ENCODE data around the gene SLC9A4.

The SLC9A4 gene

DNA sequence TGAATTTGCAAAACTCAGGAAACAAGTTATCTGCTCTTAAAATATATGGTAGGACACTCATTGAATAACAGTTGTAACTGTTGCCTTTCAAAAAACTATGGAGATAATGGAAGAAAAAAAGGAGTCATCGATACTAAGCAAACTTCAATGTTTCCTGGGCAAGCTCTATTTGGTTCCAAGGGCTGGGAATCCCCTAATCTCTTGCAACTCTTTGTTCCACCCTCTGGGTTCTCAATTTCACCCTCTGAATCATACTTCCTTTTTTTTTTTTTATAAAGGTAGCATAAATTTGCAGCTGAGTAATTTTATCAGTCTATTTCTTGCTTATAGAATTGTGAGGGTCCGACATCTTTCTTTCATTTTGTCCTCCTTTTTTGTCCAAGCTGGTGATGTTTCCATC, 36.7 kb downstream of the SLC9A4 start:
- ATAC-seq: no peak
- no peak for TF ChIP-seq RARB (CRISPR knock-in tag; IDR thresholded peaks at IDR 0.05)
- no peak for TF ChIP-seq ZFP3 (CRISPR knock-in tag; IDR thresholded peaks at IDR 0.05)
- TF ChIP-seq ESRRG (CRISPR knock-in tag; IDR thresholded peaks at IDR 0.05): no peak
- no peak for TF ChIP-seq ZNF8 (CRISPR knock-in tag; IDR thresholded peaks at IDR 0.05)
- TF ChIP-seq BACH2 (CRISPR knock-in tag; IDR thresholded peaks at IDR 0.05; ENCODE audit: borderline replicate concordance): no peak
- TF ChIP-seq OSR1 (CRISPR knock-in tag; IDR thresholded peaks at IDR 0.05): no peak
- no peak for TF ChIP-seq PATZ1 (CRISPR knock-in tag; IDR thresholded peaks at IDR 0.05; ENCODE audit: borderline replicate concordance)
- no peak for TF ChIP-seq CSDC2 (CRISPR knock-in tag; IDR thresholded peaks at IDR 0.05)
- no peak for TF ChIP-seq ZNF70 (CRISPR knock-in tag; IDR thresholded peaks at IDR 0.05)
- no peak for TF ChIP-seq TOX (CRISPR knock-in tag; IDR thresholded peaks at IDR 0.05; ENCODE audit: borderline replicate concordance)
- TF ChIP-seq ARNTL (CRISPR knock-in tag; IDR thresholded peaks at IDR 0.05; ENCODE audit: borderline replicate concordance, low read depth): no peak
- TF ChIP-seq ZNF565 (CRISPR knock-in tag; conservative IDR thresholded peaks at IDR 0.05; ENCODE audit: low read depth): no peak
- TF ChIP-seq GLIS3 (CRISPR knock-in tag; IDR thresholded peaks at IDR 0.05): no peak
- no peak for TF ChIP-seq ZC3H10 (CRISPR knock-in tag; IDR thresholded peaks at IDR 0.05)
- TF ChIP-seq CREB5 (CRISPR knock-in tag; IDR thresholded peaks at IDR 0.05; ENCODE audit: low read depth): no peak
- no peak for TF ChIP-seq PPARA (CRISPR knock-in tag; IDR thresholded peaks at IDR 0.05; ENCODE audit: borderline replicate concordance)
- no peak for TF ChIP-seq TCF4 (CRISPR knock-in tag; IDR thresholded peaks at IDR 0.05; ENCODE audit: borderline replicate concordance)
- TF ChIP-seq, protein P1, sequence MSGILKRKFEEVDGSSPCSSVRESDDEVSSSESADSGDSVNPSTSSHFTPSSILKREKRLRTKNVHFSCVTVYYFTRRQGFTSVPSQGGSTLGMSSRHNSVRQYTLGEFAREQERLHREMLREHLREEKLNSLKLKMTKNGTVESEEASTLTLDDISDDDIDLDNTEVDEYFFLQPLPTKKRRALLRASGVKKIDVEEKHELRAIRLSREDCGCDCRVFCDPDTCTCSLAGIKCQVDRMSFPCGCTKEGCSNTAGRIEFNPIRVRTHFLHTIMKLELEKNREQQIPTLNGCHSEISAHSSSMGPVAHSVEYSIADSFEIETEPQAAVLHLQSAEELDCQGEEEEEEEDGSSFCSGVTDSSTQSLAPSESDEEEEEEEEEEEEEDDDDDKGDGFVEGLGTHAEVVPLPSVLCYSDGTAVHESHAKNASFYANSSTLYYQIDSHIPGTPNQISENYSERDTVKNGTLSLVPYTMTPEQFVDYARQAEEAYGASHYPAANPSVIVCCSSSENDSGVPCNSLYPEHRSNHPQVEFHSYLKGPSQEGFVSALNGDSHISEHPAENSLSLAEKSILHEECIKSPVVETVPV (CRISPR knock-in tag; IDR thresholded peaks at IDR 0.05): no peak
- no peak for TF ChIP-seq SNAI2 (CRISPR knock-in tag; IDR thresholded peaks at IDR 0.05)
- no peak for TF ChIP-seq TSHZ2 (CRISPR knock-in tag; IDR thresholded peaks at IDR 0.05)

DNA sequence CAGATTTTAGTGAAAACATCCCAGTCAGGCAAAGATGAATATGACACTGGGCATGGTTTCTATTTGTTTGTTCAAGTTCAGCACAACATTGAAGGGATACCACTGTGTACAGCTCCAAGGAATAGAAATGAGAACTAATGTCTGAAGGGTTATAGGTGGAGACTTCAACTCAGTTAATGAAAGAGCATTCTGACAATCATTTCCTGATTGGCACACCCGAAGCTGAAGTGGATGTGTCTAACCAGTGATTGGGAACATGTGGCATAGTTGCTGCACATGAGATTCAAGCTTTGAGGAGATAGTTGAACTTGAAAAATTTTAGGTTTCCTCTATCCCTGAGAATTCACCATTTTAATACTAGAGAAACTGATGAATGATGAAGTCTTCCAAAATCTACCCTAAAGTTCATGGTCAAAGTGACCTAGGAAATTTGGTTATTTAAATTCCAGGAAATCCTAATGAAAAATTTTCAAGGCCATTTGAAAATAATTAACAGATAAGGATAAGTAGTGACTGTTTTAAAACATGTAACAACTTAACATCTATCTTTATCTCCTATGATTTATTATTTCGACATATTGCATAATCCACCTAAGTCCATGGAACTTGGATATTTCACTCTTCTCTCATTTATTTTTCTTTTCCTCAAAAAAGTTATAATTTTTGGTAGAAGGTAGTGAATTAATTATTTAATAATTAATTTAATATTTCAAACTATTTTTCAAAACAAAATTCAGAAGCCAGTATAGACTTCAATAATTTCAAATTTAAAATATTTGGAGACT, 38.0 kb downstream of the SLC9A4 start:
- no peak for TF ChIP-seq TCF4 (CRISPR knock-in tag; IDR thresholded peaks at IDR 0.05; ENCODE audit: borderline replicate concordance)
- no peak for TF ChIP-seq ZC3H10 (CRISPR knock-in tag; IDR thresholded peaks at IDR 0.05)
- no peak for TF ChIP-seq ZNF8 (CRISPR knock-in tag; IDR thresholded peaks at IDR 0.05)
- TF ChIP-seq, protein P1 (CRISPR knock-in tag; IDR thresholded peaks at IDR 0.05): no peak
- TF ChIP-seq ZNF565 (CRISPR knock-in tag; conservative IDR thresholded peaks at IDR 0.05; ENCODE audit: low read depth): no peak
- no peak for TF ChIP-seq CREB5 (CRISPR knock-in tag; IDR thresholded peaks at IDR 0.05; ENCODE audit: low read depth)
- no peak for TF ChIP-seq ISL1 (CRISPR knock-in tag; IDR thresholded peaks at IDR 0.05)
- no peak for TF ChIP-seq BACH2 (CRISPR knock-in tag; IDR thresholded peaks at IDR 0.05; ENCODE audit: borderline replicate concordance)
- TF ChIP-seq, protein P2, sequence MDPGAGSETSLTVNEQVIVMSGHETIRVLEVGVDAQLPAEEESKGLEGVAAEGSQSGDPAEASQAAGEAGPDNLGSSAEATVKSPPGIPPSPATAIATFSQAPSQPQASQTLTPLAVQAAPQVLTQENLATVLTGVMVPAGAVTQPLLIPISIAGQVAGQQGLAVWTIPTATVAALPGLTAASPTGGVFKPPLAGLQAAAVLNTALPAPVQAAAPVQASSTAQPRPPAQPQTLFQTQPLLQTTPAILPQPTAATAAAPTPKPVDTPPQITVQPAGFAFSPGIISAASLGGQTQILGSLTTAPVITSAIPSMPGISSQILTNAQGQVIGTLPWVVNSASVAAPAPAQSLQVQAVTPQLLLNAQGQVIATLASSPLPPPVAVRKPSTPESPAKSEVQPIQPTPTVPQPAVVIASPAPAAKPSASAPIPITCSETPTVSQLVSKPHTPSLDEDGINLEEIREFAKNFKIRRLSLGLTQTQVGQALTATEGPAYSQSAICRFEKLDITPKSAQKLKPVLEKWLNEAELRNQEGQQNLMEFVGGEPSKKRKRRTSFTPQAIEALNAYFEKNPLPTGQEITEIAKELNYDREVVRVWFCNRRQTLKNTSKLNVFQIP (CRISPR knock-in tag; IDR thresholded peaks at IDR 0.05; ENCODE audit: borderline replicate concordance, low read depth): no peak
- no peak for TF ChIP-seq TSHZ2 (CRISPR knock-in tag; IDR thresholded peaks at IDR 0.05)
- no peak for TF ChIP-seq TOX (CRISPR knock-in tag; IDR thresholded peaks at IDR 0.05; ENCODE audit: borderline replicate concordance)
- TF ChIP-seq ZFP30 (CRISPR knock-in tag; IDR thresholded peaks at IDR 0.05): no peak
- no peak for TF ChIP-seq ARNTL (CRISPR knock-in tag; IDR thresholded peaks at IDR 0.05; ENCODE audit: borderline replicate concordance, low read depth)
- TF ChIP-seq ZFP3 (CRISPR knock-in tag; IDR thresholded peaks at IDR 0.05): no peak
- TF ChIP-seq CSDC2 (CRISPR knock-in tag; IDR thresholded peaks at IDR 0.05): no peak
- TF ChIP-seq SNAI2 (CRISPR knock-in tag; IDR thresholded peaks at IDR 0.05): no peak
- ATAC-seq: no peak
